ENCODE measurements around the gene AP3B1. TPM values are rescaled to one million over a fixed set of nuclear protein-coding genes. Genes with fewer than 3 reads are reported as not detected.

AP3B1 gene
- total RNA-seq, 1 experiment from 2014 or later: 41.8 TPM

GRCh38 chr5:78008356-78008967 is 286.0 kb downstream of the AP3B1 start:
- no peak overlapping the region for H3K14ac ChIP-seq (ENCODE audit: insufficient read depth, low read length)
- H3K9me3 ChIP-seq (ENCODE audit: control insufficient read depth, low read depth, low read length): no peaks in the 10 kb centered on the region

More at GRCh38 chr5:78008356-78008967, 286.0 kb downstream of the AP3B1 start:
- DNase-seq: no peak
- Histone ChIP-seq H4K8ac (replicated peaks; ENCODE audit: insufficient read length, low read depth, low read length) (no peak overlapping the region), H3K9ac (ENCODE audit: extremely low read depth, insufficient read length, low read length) (no peak overlapping the region), H3K4ac (ENCODE audit: low read depth, low read length) (no peak overlapping the region), H2BK20ac (ENCODE audit: low read depth, low read length, poor library complexity, severe bottlenecking) (no peak overlapping the region), H3K27me3 (ENCODE audit: insufficient read depth, low read length) (no peaks in the 10 kb centered on the region; the same call in 1 of the 2 replicates), H3K23me2 (ENCODE audit: insufficient read length, low read depth, low read length, poor library complexity, severe bottlenecking) (no peaks in the 10 kb centered on the region), H3K18ac (ENCODE audit: insufficient read length, low read depth, low read length) (no peak overlapping the region), H2AFZ (ENCODE audit: low read length) (no peak overlapping the region), H2BK120ac (ENCODE audit: low read depth, low read length, poor library complexity, severe bottlenecking) (no peak overlapping the region), H2AK5ac (ENCODE audit: insufficient read length, low read length) (no peak overlapping the region), H2BK12ac (ENCODE audit: insufficient read length, low read depth, low read length) (no peak overlapping the region), H3K23ac (ENCODE audit: insufficient read length, low read depth, low read length) (no peak overlapping the region), H2BK15ac (ENCODE audit: low read depth, low read length) (no peak overlapping the region), H3T11ph (ENCODE audit: low read length) (no peak overlapping the region), H4K20me1 (ENCODE audit: control insufficient read depth, insufficient read depth, insufficient read length) (no peaks in the 10 kb centered on the region), H3K56ac (ENCODE audit: insufficient read length, low read depth, low read length) (no peak overlapping the region), H2BK5ac (ENCODE audit: insufficient read length, low read length) (no peak overlapping the region), H3K27ac (ENCODE audit: insufficient read length, low read depth, low read length) (no peak overlapping the region), H3K79me1 (ENCODE audit: insufficient read depth, low read depth, low read length, poor library complexity, severe bottlenecking) (no peaks in the 10 kb centered on the region), H3K79me2 (ENCODE audit: insufficient read depth, low read length) (no peaks in the 10 kb centered on the region), H4K5ac (ENCODE audit: insufficient read length, low read depth, low read length) (no peak overlapping the region), H3K4me2 (ENCODE audit: insufficient read depth, insufficient read length, low read length) (no peak overlapping the region), H3K4me1 (ENCODE audit: insufficient read depth, low read length) (no peaks in the 10 kb centered on the region), H4K91ac (ENCODE audit: insufficient read length, low read depth, low read length) (no peak overlapping the region)
- peak; percentile 87 for TF ChIP-seq CTCF (conservative IDR thresholded peaks at IDR 0.05)
- Mint-ChIP-seq H3K27ac (no peak overlapping the region), H3K4me3 (no peak overlapping the region), H3K27me3 (ENCODE audit: low read depth) (peaks cover 38% of the 10 kb centered on the region), H3K36me3 (ENCODE audit: insufficient read depth in 1 of 3, low read depth in 3 of 3) (peaks cover 0 to 2% (median 0%) of the 10 kb centered on the region in 3 experiments; a peak in 1 of 7 replicates), H3K4me1 (peaks cover 2 to 12% of the 10 kb centered on the region in 2 experiments), H3K9me3 (no peaks in the 10 kb centered on the region)
- WGBS (ENCODE audit: extremely low coverage, insufficient read length, low lambda C conversion rate): no CpG with 5 or more reads among the region's 1 CpG

Data from H9 (cell line).